HUES64 (cell line): ENCODE results near the gene CDSN. TPM values are rescaled to one million over a fixed set of nuclear protein-coding genes. Genes with fewer than 3 reads are reported as not detected.
"Not testable (repeated sequence)": the region's sequence is repeated elsewhere in the genome, so short reads cannot be mapped to it uniquely, and the experiment has no call there.

Experiments
- H3K27ac ChIP-seq: 2 replicates; pipeline ENCODE4 v1.7.0; 2013; ENCODE audit warnings: low read depth, low read length, inconsistent platforms
- H3K27me3 ChIP-seq: 2 replicates; pipeline ENCODE4 v1.6.1; 2013; ENCODE audit warnings: mild to moderate bottlenecking, low read length; ENCODE audit not compliant: insufficient read depth
- H3K36me3 ChIP-seq: 2 replicates; pipeline ENCODE4 v1.6.1; 2013; ENCODE audit warnings: mild to moderate bottlenecking, low read length; ENCODE audit not compliant: insufficient read depth
- H3K4me1 ChIP-seq: 2 replicates; pipeline ENCODE4 v1.6.1; 2013; ENCODE audit warnings: mild to moderate bottlenecking, low read length, moderate library complexity; ENCODE audit not compliant: insufficient read depth
- H3K4me3 ChIP-seq: 2 replicates; pipeline ENCODE4 v1.5.1; 2013; ENCODE audit warnings: mild to moderate bottlenecking, low read length, moderate library complexity
- H3K9ac ChIP-seq: 2 replicates; pipeline ENCODE4 v1.6.1; 2013; ENCODE audit warnings: mild to moderate bottlenecking, low read depth, low read length
- H3K9me3 ChIP-seq: 2 replicates; pipeline ENCODE4 v1.6.1; 2013; ENCODE audit warnings: low read depth, low read length; ENCODE audit not compliant: insufficient read depth
- WGBS: fragments of 150-250, 120-280 bp; methylation state at CpG from one replicate; pipeline ENCODE4 v1.1.7; 2013; ENCODE audit warnings: missing lambda C conversion rate; 5-methylcytosine and 5-hydroxymethylcytosine counted together
- polyA plus RNA-seq, 2 experiments: library from polyadenylated mRNA; stranded (reverse); fragments of 50-300 nt; gene quantifications; one replicate each; pipeline ENCODE4 v1.2.3, GENCODE V29; 2013

Gene CDSN, protein sequence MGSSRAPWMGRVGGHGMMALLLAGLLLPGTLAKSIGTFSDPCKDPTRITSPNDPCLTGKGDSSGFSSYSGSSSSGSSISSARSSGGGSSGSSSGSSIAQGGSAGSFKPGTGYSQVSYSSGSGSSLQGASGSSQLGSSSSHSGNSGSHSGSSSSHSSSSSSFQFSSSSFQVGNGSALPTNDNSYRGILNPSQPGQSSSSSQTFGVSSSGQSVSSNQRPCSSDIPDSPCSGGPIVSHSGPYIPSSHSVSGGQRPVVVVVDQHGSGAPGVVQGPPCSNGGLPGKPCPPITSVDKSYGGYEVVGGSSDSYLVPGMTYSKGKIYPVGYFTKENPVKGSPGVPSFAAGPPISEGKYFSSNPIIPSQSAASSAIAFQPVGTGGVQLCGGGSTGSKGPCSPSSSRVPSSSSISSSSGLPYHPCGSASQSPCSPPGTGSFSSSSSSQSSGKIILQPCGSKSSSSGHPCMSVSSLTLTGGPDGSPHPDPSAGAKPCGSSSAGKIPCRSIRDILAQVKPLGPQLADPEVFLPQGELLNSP
- not detected for polyA plus RNA-seq (2013, experiment 1 of 2)
- polyA plus RNA-seq (2013, experiment 2 of 2), result not detected

DNA sequence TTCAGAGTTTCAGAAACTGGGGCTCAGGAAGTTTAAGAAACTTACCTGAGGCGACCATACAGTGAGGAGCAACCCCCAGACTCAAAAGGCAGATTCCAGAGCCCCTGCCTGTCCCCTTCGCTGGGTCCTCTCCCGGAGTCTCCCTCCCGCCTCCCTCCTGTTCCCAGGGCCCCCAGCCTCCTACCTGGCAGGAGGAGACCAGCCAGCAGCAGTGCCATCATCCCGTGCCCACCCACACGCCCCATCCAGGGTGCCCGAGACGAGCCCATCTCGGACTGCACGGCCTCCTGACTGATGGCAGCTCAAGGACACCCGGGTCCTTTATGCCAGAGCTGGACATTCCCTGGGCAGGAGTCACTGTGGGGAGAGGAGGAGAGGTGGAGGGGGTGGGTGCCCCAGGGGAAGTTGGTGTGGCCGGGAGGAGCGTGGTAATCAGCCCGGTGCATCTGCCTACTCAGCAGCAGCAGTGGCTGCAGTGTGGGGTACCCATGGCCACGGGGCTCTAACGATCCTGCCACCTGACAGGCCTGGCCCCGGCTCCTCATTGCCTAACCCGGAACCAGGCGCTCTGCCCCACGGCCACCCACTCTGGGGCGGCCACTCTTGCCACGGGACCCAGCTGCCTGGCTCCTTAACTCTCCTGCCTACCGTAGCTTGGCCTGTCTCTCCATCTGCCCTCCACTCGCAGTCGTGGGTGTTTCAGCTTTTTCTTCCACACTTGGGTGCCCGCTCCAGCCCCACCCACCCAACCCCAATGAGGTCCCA is at the start of gene CDSN:
CDSN (minus strand) TSS at position 296 of the 765 bp plus-strand sequence; CDS start at position 269, 27 bp downstream.
- Histone ChIP-seq H3K9ac (no peak within 1 kb of the TSS), H3K27ac (no peak within 1 kb of the TSS)
- WGBS, result 91% methylated on average over 26 of the region's 26 CpGs

DNA sequence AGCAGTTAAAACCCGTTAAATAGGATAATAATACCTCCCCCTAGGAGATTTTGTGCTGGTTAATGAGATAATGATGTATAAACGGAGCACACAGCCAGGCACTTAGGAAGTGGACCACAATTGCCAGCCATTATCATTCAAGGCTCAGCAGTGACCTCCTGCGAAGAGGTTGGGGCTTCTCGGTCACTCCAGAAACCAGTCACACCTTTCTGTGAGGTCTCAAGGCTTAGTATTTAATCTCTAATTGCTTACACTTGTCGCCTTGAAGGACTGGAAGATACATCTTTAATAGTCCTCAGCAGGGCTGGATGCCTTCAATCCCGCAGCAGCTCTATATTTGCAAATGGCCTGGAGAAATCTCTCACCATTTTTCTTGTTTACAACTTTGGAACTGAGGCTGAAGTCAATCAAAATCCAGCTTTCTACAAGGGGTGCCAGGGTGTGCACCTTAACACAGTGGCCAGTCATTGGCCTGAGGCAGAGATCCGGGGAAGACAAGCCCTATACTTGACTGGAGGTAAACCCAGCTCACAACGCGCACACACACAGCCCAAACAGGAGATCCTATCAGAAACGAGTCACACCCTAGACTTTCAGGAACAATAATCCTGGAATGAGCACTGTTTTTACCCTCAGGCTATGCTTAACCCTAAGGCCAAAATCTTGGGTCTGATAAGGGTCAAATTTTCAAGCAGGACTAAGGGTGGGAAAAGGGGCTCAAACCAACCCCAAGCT is 49.0 kb upstream of the CDSN start:
- Histone ChIP-seq H3K27me3 (peaks cover 7% of the 10 kb centered on the region; the same call in 1 of the 2 replicates), H3K36me3 (peaks cover 28% of the 10 kb centered on the region), H3K4me1 (peaks cover 43% of the 10 kb centered on the region), H3K9me3 (no peaks in the 10 kb centered on the region), H3K9ac (peak overlapping the region; percentile 68), H3K4me3 (peak overlapping the region; percentile 79), H3K27ac (peak overlapping the region; percentile 99)
- WGBS, result 3% methylated on average over 9 of the region's 10 CpGs

More for the DNA sequence above, at the start of gene CDSN:
- H3K36me3 ChIP-seq, result no peaks in the 10 kb centered on the region
- H3K27me3 ChIP-seq, result no peaks in the 10 kb centered on the region
- no peaks in the 10 kb centered on the region for H3K9me3 ChIP-seq
- H3K4me3 ChIP-seq, result no peak within 1 kb of the TSS
- H3K4me1 ChIP-seq, result peaks cover 6% of the 10 kb centered on the region; the same call in 1 of the 2 replicates

DNA sequence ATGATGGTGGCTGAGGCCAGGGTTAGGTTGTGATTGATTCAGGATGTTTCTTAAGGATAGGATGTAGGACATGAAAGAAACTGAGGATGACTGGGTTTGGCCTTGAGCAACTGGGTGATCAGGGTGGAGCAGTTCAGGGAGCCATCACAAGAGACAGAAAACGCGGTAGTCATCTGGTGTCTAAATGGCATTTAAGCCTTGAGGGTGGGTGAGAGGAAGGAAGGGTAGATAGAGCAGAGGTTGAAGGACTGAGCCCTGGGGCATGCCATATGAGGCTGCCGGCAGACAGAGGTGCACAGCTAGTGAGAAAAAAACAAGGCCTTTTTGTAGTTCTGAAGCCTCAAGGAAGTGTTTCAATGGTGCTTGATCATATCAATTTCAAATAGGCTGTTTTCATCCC is 48.4 kb upstream of the CDSN start:
- no peaks in the 10 kb centered on the region for H3K9me3 ChIP-seq
- H3K27ac ChIP-seq, result no peak overlapping the region
- H3K9ac ChIP-seq, result peak overlapping the region; percentile 68

DNA sequence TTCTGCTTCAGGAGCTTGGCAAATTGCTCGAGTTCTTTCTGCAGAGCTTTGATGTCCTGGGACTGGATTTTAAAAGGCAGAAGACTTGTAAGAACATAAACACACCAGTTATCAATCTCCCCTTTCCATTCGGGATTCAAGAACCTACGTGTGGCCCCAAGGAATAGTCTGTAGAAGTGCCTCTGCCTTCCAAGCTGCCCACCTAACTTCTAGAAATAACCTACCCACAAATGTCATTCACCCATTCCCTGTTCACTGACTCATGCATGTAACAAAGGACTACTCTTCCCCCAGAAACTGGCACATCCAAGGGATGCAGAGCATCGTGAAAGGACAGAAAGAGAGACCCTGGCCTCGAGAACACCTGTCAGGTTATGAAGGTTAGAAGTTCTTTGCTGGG is 45.7 kb upstream of the CDSN start:
- Histone ChIP-seq H3K4me3 (0 out of 2 replicates have a peak overlapping the region, but pooled peaks have one; percentile 2), H3K27ac (no peak overlapping the region; the same call in 1 of the 2 replicates), H3K9ac (no peak overlapping the region), H3K9me3 (no peaks in the 10 kb centered on the region), H3K36me3 (peaks cover 60% of the 10 kb centered on the region), H3K4me1 (peaks cover 21% of the 10 kb centered on the region), H3K27me3 (peaks cover 5% of the 10 kb centered on the region; the same call in 1 of the 2 replicates)
- 80% methylated on average over 5 of the region's 5 CpGs for WGBS

More for the DNA sequence above, 48.4 kb upstream of the CDSN start:
- 4% methylated on average over 3 of the region's 3 CpGs for WGBS
- H3K4me1 ChIP-seq, result peaks cover 36% of the 10 kb centered on the region
- H3K36me3 ChIP-seq, result peaks cover 35% of the 10 kb centered on the region
- peak overlapping the region; percentile 79 for H3K4me3 ChIP-seq
- H3K27me3 ChIP-seq, result peaks cover 7% of the 10 kb centered on the region; the same call in 1 of the 2 replicates

DNA sequence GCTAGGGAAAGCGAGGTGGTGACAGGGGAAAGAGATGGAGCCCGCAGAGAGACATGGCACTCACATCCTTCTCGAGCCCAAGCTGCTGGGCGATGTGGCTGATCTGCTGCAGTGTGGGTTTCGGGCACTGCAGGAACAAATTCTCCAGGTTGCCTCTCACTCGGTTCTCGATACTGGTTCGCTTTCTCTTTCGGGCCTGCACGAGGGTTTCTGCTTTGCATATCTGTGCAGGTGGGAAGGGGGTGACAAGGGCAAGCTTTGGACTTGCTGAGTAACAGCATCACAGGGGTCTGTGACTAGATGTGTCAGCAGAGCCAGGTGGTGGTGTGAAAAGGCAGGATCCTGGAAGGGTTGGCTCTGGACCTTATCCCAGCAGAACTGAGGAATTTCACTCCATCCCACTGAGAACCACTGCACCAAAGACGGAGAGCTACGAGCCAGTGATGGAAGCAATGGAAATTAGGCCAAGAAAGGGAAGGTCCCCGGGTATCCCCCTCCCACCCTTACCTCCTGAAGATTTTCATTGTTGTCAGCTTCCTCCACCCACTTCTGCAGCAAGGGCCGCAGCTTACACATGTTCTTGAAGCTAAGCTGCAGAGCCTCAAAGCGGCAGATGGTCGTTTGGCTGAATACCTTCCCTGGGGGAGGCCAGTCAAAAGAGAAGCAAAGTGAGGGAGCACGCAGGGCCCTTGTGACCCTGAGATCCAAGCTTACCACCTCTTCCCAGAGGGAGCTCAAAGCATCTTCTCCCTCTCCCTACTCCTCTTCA is 45.0 kb upstream of the CDSN start:
- Histone ChIP-seq H3K4me1 (peaks cover 17% of the 10 kb centered on the region), H3K36me3 (peaks cover 60% of the 10 kb centered on the region), H3K27ac (peak overlapping the region; percentile 18; the same call in 1 of the 2 replicates)
- H3K27me3 ChIP-seq, H3K9ac ChIP-seq, H3K4me3 ChIP-seq, H3K9me3 ChIP-seq: not testable (repeated sequence)
- WGBS, result 80% methylated on average over 17 of the region's 17 CpGs

DNA sequence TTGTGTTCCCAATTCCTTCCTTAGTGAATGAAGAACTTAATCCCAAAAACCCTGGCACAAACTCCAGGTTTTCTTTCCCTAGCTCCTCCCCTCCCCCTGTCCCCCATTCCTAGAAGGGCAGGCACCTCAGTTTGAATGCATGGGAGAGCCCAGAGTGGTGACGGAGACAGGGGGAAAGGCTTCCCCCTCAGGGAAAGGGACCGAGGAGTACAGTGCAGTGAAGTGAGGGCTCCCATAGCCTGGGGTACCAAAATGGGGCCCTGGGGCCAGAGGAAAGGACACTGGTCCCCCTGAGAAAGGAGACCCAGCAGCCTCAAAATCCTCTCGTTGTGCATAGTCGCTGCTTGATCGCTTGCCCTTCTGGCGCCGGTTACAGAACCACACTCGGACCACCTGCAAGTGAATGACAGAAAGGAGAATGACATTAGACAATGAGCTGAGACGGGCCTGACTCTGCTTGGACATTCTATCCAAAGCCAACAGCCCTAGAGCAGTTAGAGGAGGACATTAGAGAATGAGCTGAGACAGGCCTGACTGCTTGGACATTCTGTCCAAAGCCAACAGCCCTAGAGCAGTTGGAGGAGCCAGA is 44.3 kb upstream of the CDSN start:
- WGBS, result 87% methylated on average over 7 of the region's 9 CpGs
- Histone ChIP-seq H3K36me3 (peaks cover 60% of the 10 kb centered on the region), H3K4me1 (peaks cover 22% of the 10 kb centered on the region)
- not testable (repeated sequence) for H3K9ac ChIP-seq, H3K27me3 ChIP-seq, H3K9me3 ChIP-seq, H3K4me3 ChIP-seq, H3K27ac ChIP-seq

DNA sequence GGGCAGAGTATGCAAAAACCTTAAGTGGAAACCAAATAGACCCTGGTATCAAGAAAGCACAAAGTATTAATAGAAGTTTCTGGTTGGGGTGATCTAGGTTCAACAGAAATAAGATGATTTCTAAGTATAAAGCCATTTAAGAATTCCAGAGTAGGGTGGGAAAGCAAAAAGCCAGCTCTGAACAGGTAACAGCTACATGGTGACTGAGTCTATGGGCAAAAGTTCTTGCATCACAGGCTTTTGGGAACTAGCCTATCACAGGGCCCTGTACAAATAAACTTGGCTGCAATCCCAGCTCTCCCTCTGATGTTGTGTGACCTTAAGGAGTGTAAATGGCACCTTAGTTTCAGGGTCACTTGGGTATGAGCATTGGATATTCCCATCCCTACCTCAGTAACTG is 43.7 kb upstream of the CDSN start:
- Histone ChIP-seq H3K9ac (no peak overlapping the region), H3K4me1 (peaks cover 23% of the 10 kb centered on the region), H3K4me3 (no peak overlapping the region), H3K9me3 (no peaks in the 10 kb centered on the region), H3K27me3 (peaks cover 4% of the 10 kb centered on the region; the same call in 1 of the 2 replicates), H3K36me3 (peaks cover 60% of the 10 kb centered on the region), H3K27ac (no peak overlapping the region)

DNA sequence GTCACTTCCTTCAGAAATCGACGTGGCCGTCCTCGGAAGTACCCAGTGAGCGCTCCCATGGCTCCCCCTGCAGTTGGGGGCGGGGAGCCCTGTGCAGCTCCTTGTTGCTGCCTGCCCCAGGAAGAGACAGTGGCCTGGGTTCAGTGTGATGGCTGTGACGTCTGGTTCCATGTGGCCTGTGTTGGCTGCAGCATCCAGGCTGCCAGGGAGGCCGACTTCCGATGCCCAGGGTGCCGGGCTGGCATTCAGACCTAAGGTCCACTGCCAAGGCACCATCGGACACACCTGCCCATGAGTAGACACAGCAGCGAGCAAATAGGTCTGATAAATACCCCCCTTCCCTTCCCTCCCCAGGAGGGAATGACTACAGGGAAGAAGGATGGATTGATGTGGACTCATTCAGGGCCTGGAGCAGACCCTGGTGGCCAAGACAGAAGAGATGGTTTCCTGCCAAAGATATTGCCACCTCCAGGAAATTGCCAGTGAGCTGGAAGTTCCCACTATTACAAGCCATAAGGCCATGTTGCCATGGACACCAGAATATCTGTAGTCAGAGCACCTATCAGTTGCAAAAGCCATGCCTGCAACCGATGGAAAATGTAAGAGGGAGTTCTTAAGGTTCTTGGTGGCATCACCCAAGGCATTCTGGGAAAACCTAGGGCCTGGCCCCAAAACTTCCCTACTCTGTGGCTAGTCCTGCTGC is 42.4 kb upstream of the CDSN start:
- H3K4me3 ChIP-seq, result no peak overlapping the region
- H3K36me3 ChIP-seq, result peaks cover 56% of the 10 kb centered on the region
- peaks cover 4% of the 10 kb centered on the region; the same call in 1 of the 2 replicates for H3K27me3 ChIP-seq
- no peak overlapping the region for H3K9ac ChIP-seq
- no peaks in the 10 kb centered on the region for H3K9me3 ChIP-seq
- no peak overlapping the region; the same call in 1 of the 2 replicates for H3K27ac ChIP-seq
- peaks cover 19% of the 10 kb centered on the region for H3K4me1 ChIP-seq
- 84% methylated on average over 12 of the region's 13 CpGs for WGBS

DNA sequence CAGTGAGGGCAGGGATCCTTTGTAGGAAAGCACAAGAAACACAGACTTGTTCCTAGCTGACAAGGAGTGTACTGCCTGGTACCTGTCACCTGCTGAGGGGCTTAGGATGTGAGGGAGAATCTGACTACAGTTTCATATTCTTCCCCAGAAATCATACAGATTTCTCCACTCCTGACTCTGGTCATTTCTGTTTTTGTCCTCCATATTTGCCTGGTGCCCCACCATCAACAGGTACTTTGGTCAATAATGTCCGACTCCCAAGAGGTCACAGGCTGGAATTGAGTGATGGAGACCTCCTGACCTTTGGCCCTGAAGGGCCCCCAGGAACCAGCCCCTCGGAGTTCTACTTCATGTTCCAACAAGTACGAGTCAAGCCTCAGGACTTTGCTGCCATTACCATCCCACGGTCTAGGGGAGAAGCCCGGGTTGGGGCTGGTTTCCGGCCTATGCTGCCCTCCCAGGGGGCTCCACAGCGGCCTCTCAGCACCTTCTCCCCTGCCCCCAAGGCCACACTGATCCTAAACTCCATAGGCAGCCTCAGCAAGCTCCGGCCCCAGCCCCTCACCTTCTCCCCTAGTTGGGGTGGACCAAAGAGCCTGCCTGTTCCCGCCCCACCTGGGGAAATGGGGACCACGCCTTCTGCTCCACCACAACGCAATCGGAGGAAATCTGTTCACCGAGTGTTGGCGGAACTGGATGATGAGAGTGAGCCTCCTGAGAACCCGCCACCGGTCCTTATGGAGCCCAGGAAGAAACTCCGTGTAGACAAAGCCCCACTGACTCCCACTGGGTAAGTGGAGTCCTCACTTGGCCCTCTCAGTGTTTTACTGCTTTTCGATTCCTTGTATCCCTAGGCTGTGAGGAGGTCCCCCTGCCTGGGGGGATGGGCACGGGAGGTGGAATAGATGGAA is 41.2 kb upstream of the CDSN start:
- Histone ChIP-seq H3K9ac (no peak overlapping the region), H3K36me3 (peaks cover 51% of the 10 kb centered on the region), H3K27me3 (peaks cover 4% of the 10 kb centered on the region; the same call in 1 of the 2 replicates), H3K27ac (peak overlapping the region; percentile 44; the same call in 1 of the 2 replicates), H3K4me3 (no peak overlapping the region), H3K4me1 (peaks cover 19% of the 10 kb centered on the region; the same call in 1 of the 2 replicates), H3K9me3 (no peaks in the 10 kb centered on the region)
- 88% methylated on average over 19 of the region's 19 CpGs for WGBS
